ENCODE measurements around the gene KCNJ18.
"Not testable (repeated sequence)": the region's sequence is repeated elsewhere in the genome, so short reads cannot be mapped to it uniquely, and the experiment has no call there.

Gene KCNJ18

DNA sequence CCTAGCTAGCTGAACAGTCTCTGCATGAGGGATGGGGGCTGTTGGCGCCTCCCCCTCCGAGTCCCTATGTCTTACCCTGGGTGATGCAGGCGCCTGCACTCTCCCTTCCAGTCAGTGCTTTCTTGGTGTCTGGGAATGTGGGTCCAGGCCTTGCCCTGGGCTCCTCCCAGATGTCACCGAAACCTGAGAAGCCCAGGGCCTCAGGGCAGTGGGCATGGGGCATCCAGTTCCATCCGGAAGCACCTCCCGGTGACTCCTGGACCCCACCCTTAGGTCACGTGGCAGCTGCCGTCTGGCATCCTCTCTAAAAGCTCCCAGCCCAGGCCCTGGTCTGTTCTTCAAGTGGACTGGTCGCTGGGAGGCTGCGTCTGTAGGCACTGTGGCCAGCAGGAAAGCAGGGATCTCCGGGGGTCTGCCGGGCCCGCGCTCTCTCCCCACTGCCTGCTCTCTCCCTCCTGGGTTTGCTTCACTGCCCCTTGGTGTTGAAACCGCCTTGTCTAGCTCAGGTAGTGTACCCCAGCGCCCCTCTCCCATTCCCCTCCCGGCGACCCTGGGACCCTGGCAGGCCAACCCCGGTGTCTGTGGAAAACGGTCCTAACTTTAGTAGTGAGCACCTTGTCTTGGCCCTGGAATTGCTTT, 6.2 kb downstream of the KCNJ18 start:
- H3K27me3 ChIP-seq (ENCODE audit: low read depth); H3K4me1 ChIP-seq; in situ Hi-C loops (cut with MboI; ENCODE audit: low sequenced_read_pairs); H3K36me3 ChIP-seq (replicated peaks); DNase-seq (ENCODE audit: low spot score in 2 of 2); H3K4me3 ChIP-seq; H3K9me3 ChIP-seq: not testable (repeated sequence)

DNA sequence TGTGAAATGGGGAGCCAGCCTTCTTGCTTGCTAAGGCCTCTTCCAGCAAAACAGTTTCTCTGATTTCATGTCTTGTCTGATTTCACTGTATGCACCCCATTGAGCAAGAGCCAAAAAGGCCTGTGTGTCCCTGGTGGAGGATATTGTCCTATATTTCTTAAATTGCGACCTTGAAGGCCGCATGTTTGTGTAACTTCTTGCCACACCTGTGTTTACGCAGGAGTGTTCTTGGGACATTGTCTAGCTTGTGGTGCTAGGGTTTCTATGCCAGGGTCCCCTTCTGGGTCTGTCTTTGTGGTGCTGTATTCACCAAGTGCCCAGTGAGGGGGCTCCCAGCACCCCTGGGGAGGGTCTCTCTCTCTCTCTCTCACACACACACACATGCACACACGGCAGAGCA, 6.8 kb downstream of the KCNJ18 start:
- in situ Hi-C loops (cut with MboI; ENCODE audit: low sequenced_read_pairs); H3K36me3 ChIP-seq (replicated peaks); H3K9me3 ChIP-seq; DNase-seq (ENCODE audit: low spot score in 2 of 2); H3K4me3 ChIP-seq; H3K27me3 ChIP-seq (ENCODE audit: low read depth); H3K4me1 ChIP-seq: not testable (repeated sequence)

DNA sequence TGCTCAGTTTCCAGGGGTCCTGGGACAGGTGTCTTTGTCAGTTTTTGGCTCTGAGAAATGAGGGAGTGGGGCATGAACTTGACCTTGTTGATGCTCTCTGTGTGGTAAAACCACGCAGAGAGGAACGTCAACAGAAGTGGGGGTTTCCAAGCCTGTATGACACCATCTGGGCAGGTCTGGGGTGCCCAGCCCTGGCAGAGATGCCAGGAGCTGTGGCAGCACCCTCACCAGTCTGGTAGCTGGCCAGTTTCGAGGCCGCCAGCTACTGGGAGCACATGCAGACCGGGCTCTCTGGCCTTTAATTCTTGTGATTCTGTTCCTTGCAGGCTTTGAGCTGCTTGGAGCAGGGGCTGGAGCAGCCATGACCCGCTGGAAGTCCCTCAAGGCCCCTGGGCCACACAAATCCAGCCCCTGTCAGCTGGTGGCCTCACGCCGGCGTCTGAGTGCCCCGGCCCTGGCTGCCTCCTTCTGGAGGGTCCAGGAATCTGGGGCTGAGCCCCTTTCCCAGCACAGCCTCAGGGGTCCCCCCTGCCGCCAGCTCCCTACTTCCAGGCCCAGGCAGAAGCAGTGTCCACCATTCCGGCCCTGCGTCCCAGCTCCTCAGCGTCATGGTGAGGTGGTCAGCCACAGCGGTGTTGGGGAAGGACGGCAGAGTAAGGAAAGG, 7.4 kb downstream of the KCNJ18 start:
- in situ Hi-C loops (cut with MboI; ENCODE audit: low sequenced_read_pairs); H3K27me3 ChIP-seq (ENCODE audit: low read depth); H3K4me3 ChIP-seq; DNase-seq (ENCODE audit: low spot score in 2 of 2); H3K9me3 ChIP-seq; H3K36me3 ChIP-seq (replicated peaks); H3K4me1 ChIP-seq: not testable (repeated sequence)

DNA sequence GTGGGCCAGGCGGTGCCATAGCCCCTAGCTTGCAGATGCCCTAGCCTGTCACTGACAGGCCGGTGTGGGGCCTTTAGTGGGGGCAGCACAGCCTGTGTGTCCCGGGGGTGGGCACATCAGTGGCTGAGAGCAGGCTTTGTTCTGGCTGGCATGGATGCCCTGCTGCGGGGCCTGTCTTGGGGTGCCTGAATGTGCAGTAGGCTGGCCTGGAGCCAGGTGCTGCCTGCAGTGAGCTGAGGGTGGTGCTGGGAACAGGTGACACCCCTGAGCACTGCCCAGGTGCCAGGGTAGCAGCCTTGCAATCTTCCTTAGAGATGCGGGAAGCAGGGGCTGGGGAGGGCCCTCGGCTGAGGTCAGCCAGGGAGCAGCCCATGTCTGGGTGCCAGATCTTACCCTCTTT, 8.8 kb downstream of the KCNJ18 start:
- H3K9me3 ChIP-seq; H3K4me3 ChIP-seq; in situ Hi-C loops (cut with MboI; ENCODE audit: low sequenced_read_pairs); H3K36me3 ChIP-seq (replicated peaks); H3K27me3 ChIP-seq (ENCODE audit: low read depth); H3K4me1 ChIP-seq; DNase-seq (ENCODE audit: low spot score in 2 of 2): not testable (repeated sequence)

DNA sequence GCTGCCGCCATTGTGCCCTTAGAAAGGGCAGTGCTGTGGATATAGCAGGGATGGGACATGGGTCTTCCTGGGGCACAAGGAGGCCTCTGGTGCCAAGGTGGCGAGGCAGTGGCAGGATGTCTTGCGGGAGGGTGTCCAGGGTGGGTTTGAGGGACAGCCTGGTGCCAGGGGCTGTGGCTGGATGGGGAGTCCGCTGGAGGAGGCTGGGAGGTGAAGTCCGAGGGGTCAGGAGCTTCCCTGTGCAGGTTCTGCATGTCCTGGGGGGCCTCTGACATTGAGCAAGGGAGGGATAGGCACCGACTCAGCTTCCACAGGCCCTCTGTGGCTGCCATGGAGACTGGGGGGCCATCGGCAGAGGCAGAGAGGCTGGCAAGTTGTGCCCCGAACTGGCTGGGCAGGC, 9.7 kb downstream of the KCNJ18 start:
- in situ Hi-C loops (cut with MboI; ENCODE audit: low sequenced_read_pairs); DNase-seq (ENCODE audit: low spot score in 2 of 2); H3K36me3 ChIP-seq (replicated peaks); H3K4me1 ChIP-seq; H3K9me3 ChIP-seq; H3K27me3 ChIP-seq (ENCODE audit: low read depth); H3K4me3 ChIP-seq: not testable (repeated sequence)

DNA sequence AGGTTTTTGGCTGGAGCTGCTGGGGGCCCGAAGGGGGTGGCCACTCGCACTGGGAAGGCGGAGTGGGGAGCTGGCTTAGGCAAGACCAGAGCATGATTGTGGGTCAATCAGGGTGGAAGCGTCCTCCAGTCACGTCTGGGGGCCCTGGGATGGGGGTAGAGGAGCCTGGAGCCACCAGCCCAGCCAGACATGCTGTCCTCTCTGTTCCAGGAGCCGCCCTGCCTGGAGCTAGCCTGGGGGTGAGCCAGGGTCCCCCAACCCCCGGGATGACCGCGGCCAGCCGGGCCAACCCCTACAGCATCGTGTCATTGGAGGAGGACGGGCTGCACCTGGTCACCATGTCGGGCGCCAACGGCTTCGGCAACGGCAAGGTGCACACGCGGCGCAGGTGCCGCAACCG, 10.2 kb downstream of the KCNJ18 start:
- H3K36me3 ChIP-seq (replicated peaks); in situ Hi-C loops (cut with MboI; ENCODE audit: low sequenced_read_pairs); H3K4me3 ChIP-seq; H3K9me3 ChIP-seq; H3K27me3 ChIP-seq (ENCODE audit: low read depth); H3K4me1 ChIP-seq; DNase-seq (ENCODE audit: low spot score in 2 of 2): not testable (repeated sequence)

DNA sequence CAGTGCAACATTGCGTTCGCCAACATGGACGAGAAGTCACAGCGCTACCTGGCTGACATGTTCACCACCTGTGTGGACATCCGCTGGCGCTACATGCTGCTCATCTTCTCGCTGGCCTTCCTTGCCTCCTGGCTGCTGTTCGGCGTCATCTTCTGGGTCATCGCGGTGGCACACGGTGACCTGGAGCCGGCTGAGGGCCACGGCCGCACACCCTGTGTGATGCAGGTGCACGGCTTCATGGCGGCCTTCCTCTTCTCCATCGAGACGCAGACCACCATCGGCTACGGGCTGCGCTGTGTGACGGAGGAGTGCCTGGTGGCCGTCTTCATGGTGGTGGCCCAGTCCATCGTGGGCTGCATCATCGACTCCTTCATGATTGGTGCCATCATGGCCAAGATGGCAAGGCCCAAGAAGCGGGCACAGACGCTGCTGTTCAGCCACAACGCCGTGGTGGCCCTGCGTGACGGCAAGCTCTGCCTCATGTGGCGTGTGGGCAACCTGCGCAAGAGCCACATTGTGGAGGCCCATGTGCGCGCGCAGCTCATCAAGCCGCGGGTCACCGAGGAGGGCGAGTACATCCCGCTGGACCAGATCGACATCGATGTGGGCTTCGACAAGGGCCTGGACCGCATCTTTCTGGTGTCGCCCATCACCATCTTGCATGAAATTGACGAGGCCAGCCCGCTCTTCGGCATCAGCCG, 10.8 kb downstream of the KCNJ18 start:
- H3K4me3 ChIP-seq; H3K36me3 ChIP-seq (replicated peaks); in situ Hi-C loops (cut with MboI; ENCODE audit: low sequenced_read_pairs); DNase-seq (ENCODE audit: low spot score in 2 of 2); H3K27me3 ChIP-seq (ENCODE audit: low read depth); H3K9me3 ChIP-seq; H3K4me1 ChIP-seq: not testable (repeated sequence)

DNA sequence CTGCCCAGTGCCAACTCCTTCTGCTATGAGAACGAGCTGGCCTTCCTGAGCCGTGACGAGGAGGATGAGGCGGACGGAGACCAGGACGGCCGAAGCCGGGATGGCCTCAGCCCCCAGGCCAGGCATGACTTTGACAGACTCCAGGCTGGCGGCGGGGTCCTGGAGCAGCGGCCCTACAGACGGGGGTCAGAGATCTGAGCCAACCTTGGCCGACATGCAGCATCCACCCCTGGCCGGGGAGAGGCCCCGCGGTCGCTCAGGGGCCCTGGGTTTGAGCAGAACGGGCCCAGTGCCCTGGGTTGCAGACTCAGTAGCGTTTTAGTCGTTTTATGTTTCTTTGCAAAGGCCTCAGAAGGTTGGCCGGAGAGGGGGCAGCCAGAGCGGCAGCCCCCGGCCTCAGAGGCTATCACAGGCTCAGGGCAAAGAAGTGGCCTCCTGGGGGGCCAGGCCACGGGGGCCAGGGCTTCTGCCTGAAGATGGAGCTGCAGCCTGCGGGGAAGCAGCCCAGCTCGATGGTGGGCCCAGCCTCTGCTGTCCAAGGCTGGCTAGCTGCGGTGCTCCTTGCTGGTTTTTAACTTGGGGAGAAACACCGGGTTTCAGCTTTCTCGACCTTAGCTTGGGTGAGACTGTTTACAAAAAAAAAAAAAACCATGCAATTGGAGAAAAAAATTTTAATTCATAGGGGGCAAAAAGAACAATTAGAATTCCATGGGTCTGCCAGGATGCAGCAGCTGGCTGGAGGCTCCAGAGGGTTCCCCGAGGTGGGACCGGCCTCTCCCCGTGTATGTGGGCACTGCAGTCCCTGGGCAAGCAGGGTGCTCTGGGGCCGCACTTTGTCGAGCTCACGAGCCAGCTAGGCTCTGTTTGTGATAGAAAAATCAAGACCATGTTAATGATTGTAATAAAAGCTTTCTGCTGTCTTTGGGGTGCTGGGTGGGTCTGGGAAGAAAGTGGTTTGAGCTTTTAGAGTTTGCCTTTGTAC, 11.9 kb downstream of the KCNJ18 start:
- in situ Hi-C loops (cut with MboI; ENCODE audit: low sequenced_read_pairs), result not testable (repeated sequence)

DNA sequence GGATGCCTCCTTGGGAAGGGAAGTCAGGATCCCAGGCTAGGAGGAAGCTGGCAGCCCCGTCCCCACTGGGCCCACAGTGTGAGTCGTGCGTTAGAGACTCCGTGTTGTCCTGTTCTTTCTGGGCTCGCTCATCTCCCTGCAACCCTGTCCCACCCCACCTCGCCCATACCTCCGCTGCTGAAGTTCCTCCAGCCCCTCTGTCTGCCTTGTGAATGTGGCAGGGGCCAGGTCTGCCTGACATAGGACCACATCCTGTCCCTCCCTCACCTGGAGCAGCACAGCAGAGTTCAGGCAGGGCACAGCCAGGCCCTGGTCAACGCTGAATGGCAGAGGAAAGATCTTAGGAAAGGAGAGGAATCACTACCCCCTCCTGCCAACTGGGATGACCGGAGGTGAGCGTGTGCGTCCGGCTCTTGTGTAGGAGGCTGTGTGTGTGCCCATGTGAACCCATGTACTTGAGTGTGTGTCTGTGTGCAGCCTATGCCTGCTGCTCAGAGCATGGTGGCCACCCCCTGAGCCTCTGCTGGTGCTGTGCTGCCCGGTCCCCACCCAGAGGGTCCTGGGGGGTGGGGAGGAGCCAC, 12.8 kb downstream of the KCNJ18 start:
- Histone ChIP-seq H3K36me3 (replicated peaks) (no peaks in the 10 kb centered on the region), H3K4me1 (no peaks in the 10 kb centered on the region), H3K9me3 (no peaks in the 10 kb centered on the region), H3K4me3 (no peak overlapping the region), H3K27me3 (ENCODE audit: low read depth) (no peaks in the 10 kb centered on the region)
- DNase-seq (ENCODE audit: low spot score in 2 of 2), result no peak
- in situ Hi-C loops (cut with MboI; ENCODE audit: low sequenced_read_pairs), result no loop called here

More for the DNA sequence above, 11.9 kb downstream of the KCNJ18 start:
- not testable (repeated sequence) for H3K4me3 ChIP-seq; H3K27me3 ChIP-seq (ENCODE audit: low read depth); H3K36me3 ChIP-seq (replicated peaks); H3K9me3 ChIP-seq; DNase-seq (ENCODE audit: low spot score in 2 of 2); H3K4me1 ChIP-seq

DNA sequence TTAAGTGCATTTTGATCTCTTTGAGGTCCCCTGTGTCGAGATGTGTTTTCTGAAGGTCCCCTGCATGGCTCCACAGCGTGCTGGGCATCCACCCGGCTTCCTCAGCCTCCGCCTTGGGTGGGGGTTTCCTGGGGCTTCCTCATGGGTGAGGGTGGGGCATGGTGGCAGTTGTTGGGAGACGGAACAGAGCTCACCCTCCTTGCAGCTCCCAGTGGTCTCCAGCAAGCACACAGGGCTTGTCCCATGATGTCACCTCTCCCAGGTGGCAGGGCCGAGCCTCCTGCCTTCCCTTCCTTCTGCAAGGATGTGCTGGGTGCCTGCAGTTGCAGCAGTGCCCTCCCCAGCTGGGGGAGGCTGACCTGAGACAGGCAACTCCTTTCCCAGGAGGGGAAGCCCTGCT, 13.4 kb downstream of the KCNJ18 start:
- H3K4me3 ChIP-seq; in situ Hi-C loops (cut with MboI; ENCODE audit: low sequenced_read_pairs); DNase-seq (ENCODE audit: low spot score in 2 of 2); H3K36me3 ChIP-seq (replicated peaks); H3K4me1 ChIP-seq; H3K27me3 ChIP-seq (ENCODE audit: low read depth); H3K9me3 ChIP-seq: not testable (repeated sequence)

DNA sequence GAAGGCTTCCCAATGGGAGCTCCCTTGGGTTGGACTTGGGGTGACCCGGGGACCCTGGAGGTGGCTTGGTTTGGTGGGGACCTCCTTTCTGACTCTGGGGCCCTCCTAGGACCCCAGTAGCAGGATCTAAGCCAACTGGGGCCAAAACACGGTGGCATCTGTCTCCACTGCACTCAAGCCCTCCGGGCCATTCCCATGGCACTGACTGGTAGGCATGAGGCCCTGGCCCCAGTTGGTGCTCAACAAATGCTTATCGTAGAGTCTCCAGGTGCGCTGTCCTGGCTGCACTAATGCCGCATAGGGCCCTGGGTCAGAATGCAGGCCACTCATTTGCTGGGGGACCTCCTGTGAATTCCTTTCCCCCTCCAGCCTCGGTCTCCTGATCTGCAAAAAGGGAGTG, 14.2 kb downstream of the KCNJ18 start:
- not testable (repeated sequence) for H3K9me3 ChIP-seq

DNA sequence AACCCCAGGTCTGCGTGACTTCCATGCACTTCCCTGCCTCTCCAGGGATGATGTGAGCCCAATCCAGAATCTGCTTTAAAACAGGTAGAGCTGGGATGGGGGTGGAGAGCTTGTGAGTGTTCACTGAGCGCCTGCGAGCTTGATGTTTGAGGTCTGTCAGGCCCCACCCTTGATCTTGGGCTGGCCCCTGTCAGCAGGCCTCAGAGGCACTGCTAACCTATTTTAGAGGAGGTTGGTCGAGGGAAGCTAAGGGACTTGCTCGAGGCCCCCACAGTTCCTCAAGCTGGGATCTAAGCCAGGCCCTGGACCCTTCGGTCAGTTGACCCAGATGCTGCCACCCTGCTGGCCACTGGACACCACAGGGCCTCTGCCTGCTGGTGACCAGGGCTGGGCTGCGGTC, 14.8 kb downstream of the KCNJ18 start:
- H3K9me3 ChIP-seq; H3K4me1 ChIP-seq; H3K27me3 ChIP-seq (ENCODE audit: low read depth); DNase-seq (ENCODE audit: low spot score in 2 of 2); in situ Hi-C loops (cut with MboI; ENCODE audit: low sequenced_read_pairs); H3K36me3 ChIP-seq (replicated peaks); H3K4me3 ChIP-seq: not testable (repeated sequence)

More for the DNA sequence above, 14.2 kb downstream of the KCNJ18 start:
- H3K4me1 ChIP-seq; H3K27me3 ChIP-seq (ENCODE audit: low read depth); H3K4me3 ChIP-seq; DNase-seq (ENCODE audit: low spot score in 2 of 2); in situ Hi-C loops (cut with MboI; ENCODE audit: low sequenced_read_pairs); H3K36me3 ChIP-seq (replicated peaks): not testable (repeated sequence)
